ENCODE measurements around the gene SAMD15.
"Not testable (repeated sequence)": the region's sequence is repeated elsewhere in the genome, so short reads cannot be mapped to it uniquely, and the experiment has no call there.

SAMD15 gene

DNA sequence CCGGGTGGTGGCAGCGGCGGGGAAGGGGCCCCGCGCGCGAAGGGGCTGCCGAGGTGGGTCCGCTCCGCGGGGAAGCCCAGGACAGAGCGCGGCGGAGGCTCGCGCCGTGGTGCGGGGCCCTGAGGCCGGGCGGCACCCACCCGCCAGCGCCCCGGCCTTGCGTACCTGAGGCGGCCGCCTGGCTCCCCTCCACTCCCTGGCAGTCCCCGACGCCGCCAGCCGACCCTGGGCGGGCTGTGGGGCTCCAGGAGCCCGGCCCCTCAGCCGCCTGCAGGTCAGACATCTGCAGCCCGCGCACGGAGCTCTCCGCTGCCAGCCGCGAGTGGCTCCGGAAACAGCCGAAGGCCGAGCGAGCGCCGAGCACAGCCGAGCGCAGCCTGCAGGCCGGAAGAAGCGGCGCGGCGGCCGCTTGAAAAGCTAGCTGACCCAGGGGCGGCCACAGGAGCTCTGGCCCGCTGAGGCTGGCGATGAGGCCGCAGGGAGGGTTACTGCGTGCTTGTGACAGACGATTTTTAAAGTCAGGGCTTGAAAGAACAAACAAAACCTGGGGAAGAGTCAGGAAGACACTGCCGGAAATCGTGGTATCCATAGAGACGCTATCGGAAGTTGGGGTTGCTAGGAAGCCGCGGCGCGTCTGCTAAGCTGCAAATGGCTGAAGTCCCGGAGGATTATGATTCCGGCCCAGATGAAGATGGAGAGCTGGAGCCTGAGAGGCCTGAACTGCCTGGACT lies at the start of gene SAMD15, which contains the start of gene TMED8:
Gene SAMD15 (plus strand): TSS at position 609 of the 731 bp plus-strand sequence. CDS start 40 bp downstream, at position 649.
Gene TMED8 (minus strand): TSS at position 324 of the 731 bp plus-strand sequence. CDS start 41 bp downstream, at position 283.
- peak; percentile 56 to 69 (median 63) for DNase-seq (ENCODE audit: low read depth in 2 of 3, low spot score in 2 of 3)

DNA sequence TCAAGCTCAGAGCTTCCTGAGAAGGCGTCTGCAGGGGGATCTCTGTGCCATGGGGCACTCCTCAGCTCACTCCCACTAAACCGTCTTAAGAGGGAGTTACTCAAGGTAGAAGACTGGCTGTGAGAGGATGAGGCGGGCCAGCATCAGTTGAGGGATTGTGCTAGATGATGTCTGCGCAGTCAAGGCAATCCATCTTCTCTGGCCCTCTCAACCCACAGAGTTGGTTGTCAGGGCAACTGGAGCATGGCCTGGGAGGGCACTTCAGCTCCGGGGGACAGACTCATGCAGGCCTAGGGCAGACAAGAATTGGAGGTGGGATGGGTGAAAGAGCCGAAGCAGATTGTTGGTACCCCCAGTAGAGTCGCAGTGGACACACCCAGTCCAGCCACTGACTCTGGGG lies 47.3 kb upstream of the SAMD15 start:
- no peak for DNase-seq (ENCODE audit: low read depth in 2 of 3, low spot score in 2 of 3)

DNA sequence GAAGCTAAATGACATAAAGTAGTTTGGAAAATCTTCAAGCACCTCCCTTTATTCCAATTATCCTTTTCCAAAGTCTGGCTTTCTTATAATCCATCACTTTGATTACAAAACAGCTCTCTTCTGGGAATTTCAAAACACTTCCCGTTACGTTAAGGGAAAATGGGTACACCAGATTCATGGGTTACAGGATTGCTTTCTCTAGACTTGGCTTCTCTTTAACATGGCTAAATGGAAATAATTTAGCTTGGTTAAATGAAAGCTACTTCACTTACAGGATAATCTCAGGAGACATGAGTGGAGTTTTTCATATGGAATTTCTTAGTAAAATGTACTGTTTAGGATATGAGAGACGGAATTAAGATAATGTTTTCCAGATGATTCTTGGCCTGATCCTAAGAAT lies 41.6 kb upstream of the SAMD15 start:
- DNase-seq (ENCODE audit: low read depth in 2 of 3, low spot score in 2 of 3): no peak

DNA sequence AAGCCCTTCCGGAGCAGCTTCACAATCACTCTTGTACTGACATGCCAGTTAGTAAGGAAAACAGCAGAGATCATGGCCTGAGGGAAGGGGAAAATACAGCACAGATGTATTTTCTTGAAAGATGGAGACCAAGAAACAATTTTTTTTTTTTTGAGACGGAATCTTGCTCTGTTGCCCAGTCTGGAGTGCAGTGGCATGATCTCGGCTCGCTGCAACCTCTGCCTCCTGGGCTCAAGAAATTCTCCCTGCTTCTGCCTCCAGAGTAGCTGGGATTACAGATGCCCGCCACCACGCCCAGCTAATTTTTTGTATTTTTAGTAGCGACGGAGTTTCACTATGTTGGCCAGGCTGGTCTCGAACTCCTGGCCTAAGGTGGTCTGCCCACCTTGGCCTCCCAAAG lies 39.9 kb upstream of the SAMD15 start:
- DNase-seq (ENCODE audit: low read depth in 2 of 3, low spot score in 2 of 3): not testable (repeated sequence)

DNA sequence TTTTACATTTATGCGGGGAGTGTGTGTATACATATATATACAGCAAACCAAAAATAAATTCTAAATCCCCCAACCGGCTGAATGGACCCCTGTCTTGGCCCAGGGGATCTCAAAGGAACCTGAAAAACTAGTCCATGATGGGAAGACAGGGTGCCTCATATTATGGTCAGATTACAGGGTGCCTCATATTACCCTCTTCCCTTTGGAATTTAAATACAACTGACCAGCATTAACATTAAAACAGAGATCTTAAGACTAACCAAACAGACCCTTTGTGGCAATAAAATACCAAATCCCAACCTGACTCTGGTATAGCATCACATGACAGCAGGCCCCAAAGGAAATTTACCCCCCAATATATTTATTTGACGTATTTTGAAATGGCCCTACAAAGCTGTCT lies 39.3 kb upstream of the SAMD15 start:
- DNase-seq (ENCODE audit: low read depth in 2 of 3, low spot score in 2 of 3): no peak

DNA sequence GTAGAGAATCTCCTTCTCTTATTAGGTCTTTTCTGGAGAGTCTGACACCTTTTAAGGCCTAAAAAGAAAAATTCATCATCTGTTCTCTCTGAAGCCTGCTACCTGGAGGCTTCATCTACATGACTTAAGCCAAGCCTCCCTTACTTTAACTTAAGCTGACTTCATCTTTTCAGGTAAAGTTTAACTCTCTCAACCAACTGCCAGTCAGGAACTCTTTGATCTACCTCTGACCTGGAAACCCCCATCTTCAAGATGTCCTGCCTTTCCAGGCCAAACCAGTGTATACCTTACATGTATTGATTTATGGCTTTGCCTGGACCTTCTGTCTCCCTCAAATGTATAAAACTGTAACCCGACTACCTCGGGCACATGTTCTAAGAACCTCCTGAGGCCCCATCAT lies 38.9 kb upstream of the SAMD15 start:
- DNase-seq (ENCODE audit: low read depth in 2 of 3, low spot score in 2 of 3): no peak

DNA sequence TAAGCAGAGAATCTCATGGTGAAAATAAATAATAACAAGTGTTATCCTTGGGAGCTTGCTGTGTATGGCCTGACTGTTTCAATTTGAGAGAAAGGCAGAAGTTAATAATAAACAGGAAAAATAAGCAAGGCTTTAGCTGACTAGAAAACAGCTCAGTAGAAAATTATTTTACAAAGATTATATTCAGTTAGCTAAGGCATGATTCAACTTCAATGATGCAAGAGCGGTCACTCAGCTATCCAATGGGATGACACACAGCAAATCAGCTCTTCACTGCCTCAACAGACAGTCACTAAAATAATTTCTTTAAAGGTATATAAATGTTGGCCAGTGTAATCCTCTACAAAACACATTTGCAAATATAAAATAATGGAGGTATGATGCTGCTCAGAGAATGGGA lies 37.8 kb upstream of the SAMD15 start:
- DNase-seq (ENCODE audit: low read depth in 2 of 3, low spot score in 2 of 3): no peak

DNA sequence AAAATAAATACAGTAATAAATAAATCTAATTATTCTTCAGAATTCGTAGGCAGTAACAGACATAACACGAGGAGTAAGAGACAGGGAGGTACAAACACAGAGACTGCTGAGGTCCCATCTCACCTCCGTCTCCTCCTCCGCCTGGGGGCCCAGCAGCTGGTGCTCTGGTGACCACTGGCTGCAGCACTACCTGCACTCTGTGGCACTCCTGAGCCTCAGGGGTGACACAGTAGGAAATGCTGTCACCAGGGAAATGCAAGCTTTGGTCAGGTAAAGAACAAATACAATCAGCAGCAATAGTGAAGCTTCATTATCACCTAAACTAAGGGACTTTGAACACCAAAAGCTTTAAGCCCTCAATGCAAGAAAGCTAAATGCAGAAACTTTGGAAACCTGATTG lies 36.8 kb upstream of the SAMD15 start:
- DNase-seq (ENCODE audit: low read depth in 2 of 3, low spot score in 2 of 3): no peak

DNA sequence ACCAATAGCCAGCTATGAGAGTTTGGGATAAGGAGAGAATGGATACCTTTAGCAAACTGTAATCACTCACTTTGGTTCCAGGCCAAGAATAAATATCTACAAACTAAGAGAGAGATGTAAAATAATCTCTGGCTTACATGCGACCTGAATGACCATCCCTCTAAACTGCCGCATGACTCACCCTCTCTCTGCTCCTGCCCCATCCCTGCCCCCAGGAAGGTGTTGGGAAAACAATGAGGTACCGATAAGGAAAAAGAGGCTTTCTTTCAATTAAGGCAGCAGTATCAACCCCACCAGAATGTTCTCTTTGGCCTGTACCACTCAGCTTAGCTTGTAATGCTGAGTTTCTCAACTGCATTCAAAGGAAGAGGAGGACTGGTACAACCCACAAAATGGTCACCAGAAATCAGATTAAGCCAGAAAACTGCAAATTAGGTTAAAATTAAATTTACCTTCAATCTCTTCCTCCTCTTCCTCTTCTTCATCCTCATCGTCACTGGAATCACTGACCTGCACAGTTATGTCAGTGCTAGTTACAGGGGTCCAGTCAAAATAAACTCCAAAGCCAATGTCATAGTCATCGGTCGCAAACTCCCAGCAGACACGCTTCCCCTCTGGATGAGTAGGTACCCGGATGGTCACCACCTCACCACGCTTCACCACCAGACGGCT lies 34.3 kb upstream of the SAMD15 start:
- no peak for DNase-seq (ENCODE audit: low read depth in 2 of 3, low spot score in 2 of 3)

DNA sequence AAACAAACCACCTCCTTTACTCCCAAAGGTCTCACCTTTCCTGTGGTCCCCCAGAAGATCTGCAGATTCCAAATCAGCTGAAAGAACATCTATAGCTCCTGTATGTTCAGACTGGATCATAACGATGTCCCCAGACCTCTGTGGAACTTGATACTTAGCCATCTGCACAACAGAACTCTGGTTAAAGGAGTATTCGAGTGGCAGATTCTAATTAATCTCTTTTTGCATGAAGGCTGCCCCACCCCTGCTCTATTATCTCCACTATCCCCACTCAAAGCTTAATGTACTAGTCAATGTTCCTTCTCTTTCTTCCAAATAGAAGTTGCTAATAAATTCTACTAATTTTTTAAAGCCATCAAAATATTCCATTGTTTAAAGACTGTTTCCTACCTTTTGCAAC lies 33.5 kb upstream of the SAMD15 start:
- DNase-seq (ENCODE audit: low read depth in 2 of 3, low spot score in 2 of 3): no peak

DNA sequence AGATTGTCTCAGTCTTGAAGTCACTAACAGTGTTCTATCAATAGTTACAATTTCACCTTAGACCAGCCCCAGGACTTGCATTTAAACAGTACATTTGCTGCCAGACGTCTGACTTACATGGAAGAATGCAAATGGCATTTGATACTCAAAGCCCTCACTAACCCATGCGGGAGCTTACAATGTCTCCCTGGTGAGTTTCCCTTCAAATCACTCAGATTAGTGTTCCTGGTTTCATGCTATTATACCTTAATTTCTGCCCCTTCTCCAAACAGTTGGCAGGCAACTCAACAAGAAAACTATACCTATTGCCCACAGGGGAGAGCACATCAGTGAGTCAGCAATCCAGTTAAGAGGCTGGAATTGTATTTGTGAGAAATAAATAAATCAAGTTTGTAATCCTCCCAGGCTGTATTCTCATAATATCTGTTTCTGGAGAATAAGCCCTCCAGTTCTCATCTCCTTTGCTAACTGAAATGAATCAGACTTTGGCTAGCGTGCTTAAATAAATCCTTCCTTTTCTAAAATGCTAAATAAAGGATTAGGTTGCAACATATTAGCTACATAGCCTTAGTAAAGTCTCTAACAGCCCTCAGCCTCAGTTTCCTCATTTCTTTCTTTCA lies 32.7 kb upstream of the SAMD15 start:
- DNase-seq (ENCODE audit: low read depth in 2 of 3, low spot score in 2 of 3): no peak

DNA sequence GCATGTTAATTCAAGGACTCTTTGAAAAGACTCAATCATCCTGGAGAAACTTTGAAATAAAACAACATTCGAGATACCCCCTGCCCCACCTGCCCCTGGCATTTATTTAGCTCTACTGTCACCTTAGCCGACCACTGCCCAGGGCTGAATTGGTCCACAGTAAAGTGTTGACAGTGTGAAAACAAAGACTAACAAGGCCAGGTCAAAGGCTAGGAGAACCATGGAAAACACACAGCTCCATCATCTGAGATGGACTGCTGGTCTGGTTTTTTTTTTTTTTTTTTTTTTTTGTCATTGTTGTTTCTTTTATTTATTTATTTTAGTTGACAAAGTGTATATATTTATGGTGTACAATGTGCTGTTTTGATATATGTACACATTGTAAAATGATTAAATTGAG lies 30.7 kb upstream of the SAMD15 start:
- no peak for DNase-seq (ENCODE audit: low read depth in 2 of 3, low spot score in 2 of 3)

DNA sequence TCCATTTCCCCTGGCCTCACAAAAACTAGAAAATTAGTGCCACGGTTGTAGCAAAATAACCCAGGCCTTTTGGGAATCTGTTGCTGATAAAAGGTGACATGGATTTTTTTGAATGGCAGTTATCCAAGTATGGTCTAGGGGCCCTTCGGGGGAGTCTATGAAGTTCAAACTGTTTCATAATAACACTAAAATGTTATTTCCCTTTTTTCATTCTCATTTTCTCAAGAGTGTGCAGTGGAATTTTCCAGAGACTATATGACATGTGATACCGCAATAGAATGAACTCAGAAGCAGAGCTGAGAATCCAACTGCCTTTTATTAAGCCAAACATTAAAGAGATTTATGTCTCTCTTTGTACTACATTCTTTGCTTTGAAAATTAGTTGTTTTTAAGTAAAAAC lies 29.4 kb upstream of the SAMD15 start:
- DNase-seq (ENCODE audit: low read depth in 2 of 3, low spot score in 2 of 3): no peak

DNA sequence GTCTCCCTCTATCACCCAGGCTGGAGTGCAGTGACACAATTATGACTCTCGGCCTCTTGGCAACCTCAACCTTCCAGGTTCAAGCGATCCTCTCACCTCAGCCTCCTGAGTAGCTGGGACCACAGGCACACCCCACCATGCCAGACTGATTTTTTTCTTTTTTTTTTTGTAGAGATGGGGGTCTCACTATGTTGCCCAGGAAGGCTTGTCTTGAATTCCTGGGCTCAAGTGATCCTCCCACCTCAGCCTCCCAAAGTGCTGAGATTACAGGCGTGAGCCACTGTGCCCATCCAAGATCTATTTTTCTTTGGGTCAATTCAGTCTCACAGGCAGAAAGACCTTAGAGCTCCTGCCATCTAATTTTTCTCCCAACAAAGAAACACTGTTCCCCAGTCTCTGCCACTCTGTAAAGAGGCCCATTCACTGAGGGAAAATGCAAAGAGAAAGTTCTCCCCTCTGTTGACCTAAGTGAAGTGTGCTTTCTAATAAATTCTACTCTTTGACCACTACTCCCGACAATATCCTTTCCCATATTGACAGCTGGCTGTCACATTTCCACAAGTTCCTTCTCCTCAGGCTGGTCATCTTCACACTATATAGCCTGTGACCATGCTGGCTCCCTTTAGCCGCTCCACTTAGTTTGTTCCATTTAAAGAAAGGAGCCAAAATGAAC lies 23.6 kb upstream of the SAMD15 start:
- no peak for DNase-seq (ENCODE audit: low read depth in 2 of 3, low spot score in 2 of 3)

DNA sequence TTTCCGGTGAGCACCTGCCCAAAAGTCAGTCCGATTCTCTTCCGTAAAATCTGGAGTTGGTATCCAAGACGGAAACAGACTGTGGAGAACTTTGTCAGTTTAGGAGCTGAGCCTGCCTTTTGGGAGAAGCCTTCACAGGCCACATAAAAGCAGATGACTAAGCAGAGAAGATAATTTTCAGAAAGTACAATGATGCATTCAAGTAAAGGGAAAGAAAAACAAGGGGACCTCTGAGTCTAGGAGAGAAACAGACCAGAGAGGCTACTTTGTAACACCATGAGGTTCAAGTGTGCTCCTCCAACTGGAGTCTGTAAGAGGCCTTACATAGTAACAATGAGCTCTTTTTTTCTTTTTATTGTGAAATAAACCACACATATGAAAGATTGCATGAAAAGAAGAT lies 21.4 kb upstream of the SAMD15 start:
- DNase-seq (ENCODE audit: low read depth in 2 of 3, low spot score in 2 of 3): no peak

DNA sequence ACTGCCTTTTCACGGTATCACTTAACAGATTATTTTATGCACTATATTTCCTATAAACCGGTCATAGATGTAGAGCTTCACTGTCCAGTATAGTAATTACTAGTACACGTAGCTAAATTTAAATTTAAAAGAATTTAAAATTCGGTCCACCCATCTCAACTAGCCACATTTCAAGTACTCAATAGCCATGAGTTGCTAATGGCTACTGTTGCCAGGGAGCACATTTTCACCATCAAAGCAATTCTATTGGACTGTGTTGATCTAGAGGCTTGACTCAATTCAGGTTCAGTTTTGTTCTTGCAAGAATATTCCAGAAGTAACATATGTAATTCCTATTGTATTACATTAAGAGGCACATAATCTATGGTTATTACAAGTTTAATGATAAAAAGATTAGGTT lies 20.3 kb upstream of the SAMD15 start:
- DNase-seq (ENCODE audit: low read depth in 2 of 3, low spot score in 2 of 3): no peak

DNA sequence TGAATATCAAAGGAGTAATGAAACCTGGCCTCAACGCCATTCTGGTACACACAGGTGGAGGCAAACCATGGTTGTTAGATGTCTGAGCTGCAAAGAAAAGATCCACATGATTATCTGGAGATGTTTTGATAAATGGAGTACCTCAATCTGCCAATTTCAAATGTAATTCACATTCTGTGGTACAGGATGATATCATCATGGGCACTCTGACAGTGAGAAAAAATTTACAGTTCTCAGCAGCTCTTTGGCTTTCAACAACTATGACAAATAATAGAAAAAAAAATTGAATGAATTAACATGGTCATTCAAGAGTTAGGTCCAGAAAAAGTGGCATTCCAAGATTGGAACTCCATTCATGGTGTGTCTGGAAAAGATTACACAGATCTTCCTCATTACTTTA lies 17.6 kb upstream of the SAMD15 start:
- DNase-seq (ENCODE audit: low read depth in 2 of 3, low spot score in 2 of 3): no peak

DNA sequence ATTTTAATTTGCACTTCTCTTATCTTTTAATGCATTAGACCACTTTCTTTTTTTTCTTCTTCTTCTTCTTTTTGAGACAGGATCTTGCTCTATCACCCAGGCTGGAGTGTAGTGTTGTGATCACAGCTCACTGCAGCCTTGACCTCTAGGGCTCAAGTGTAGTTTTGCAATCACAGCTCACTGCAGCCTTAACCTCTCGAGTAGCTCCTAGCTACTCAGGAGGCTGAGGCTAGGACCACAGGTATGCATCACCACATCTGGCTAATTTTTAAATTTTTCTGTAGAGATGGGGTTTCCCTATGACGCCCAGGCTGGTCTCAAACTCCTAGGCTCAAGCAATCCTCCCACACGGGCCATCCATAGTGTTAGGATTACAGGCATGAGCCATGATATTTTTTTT lies 13.0 kb upstream of the SAMD15 start:
- no peak for DNase-seq (ENCODE audit: low read depth in 2 of 3, low spot score in 2 of 3)

DNA sequence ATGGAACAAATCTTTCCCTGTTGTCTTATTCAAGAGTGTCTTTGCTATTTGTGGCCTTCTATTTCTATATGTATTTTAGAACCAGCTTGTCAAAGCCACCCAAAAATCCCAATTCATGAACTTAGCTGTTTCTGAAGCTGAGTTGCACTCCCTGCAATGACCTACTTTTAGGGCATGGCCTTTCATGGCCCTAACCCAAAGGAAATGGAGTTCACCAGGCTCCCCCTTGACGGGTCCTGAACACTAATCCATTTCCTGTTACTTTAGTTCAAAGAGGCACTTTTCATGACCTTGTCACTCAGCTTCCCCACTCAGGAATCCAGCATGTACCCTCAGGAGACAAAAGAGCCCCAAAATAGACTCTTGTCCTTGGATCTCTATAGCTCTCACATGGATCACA lies 7.9 kb upstream of the SAMD15 start:
- DNase-seq (ENCODE audit: low read depth in 2 of 3, low spot score in 2 of 3): no peak

DNA sequence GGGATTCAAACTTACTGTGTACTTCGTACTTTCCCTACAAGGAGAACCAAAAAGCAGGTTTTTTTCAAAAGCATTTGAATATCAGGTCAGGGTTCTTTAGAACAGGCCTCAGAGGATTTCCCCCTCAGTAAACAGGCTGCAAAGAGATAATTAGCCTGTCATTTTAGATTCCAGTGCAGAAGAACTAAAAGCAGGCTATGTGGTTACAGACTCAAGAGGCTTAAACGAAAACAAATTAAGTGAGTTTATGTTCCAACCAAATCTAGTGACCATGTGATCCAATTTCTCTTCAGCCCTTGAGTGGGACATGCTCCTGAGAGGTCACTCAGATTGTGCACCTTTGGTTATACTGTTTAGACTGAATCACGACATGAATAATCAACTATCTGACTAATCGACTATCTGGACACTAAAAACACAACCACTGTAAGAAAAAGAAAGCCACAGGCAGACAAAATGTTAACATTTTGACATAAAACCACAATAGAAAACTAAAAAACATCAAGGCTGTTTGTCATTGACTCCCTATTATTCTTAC lies 4.8 kb upstream of the SAMD15 start:
- no peak for DNase-seq (ENCODE audit: low read depth in 2 of 3, low spot score in 2 of 3)

DNA sequence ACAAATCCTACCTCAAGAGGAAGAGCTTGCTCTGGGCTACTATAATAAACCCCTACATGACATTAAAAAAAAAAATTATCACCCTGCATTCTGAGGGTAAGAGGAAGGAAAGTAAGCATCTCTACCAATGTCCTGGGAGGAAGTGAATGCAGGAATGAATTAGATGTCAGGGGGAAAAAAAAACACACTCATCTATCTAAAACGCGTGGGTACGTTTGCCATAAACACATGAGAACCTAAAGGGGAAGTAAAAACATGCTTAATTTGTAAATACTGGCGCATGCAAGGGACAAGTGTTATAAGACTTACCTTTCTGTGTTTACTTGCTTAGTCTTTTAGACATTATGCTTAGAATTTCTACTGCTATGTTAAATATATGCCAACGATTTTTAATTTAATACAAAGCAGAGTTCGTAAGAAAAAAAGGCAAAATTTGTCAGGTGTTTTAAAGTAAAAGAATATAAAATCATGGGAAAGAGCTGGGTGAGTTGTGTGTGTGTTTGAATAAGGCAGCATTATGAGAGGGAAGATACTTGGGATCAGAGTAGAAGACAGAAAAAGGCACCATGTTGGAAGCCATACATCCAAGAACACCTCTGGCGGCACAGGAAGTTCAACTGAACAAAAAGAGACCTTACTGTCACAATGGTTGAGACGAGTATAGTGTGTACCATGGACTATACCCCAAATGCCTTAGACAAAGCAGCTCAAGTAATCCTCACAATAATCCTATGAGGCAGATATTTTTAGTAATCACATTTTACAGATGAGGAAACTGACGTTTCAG lies 1.8 kb upstream of the SAMD15 start:
- no peak for DNase-seq (ENCODE audit: low read depth in 2 of 3, low spot score in 2 of 3)
